ENCODE data around the gene SMAD6.
"Not testable (repeated sequence)": the region's sequence is repeated elsewhere in the genome, so short reads cannot be mapped to it uniquely, and the experiment has no call there.

The SMAD6 gene

DNA sequence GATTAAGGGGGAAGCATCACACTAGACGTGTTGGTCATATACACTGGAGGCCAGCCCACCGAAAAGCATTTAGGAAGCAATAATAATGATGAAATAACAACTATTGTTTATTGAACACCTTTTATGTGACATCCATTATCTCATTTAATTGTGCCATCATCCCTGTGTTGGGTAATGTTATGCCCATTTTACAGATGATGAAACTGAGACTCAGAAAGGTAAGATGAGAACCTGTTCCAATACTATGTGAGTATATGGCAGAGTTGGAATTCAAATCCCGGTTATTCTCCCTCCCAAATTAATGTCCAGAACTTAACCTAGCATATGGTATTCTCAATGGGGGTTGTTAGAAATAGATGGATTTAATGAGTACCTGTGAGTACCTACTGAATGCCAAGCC is 99.2 kb downstream of the SMAD6 start:
- no peak for DNase-seq

DNA sequence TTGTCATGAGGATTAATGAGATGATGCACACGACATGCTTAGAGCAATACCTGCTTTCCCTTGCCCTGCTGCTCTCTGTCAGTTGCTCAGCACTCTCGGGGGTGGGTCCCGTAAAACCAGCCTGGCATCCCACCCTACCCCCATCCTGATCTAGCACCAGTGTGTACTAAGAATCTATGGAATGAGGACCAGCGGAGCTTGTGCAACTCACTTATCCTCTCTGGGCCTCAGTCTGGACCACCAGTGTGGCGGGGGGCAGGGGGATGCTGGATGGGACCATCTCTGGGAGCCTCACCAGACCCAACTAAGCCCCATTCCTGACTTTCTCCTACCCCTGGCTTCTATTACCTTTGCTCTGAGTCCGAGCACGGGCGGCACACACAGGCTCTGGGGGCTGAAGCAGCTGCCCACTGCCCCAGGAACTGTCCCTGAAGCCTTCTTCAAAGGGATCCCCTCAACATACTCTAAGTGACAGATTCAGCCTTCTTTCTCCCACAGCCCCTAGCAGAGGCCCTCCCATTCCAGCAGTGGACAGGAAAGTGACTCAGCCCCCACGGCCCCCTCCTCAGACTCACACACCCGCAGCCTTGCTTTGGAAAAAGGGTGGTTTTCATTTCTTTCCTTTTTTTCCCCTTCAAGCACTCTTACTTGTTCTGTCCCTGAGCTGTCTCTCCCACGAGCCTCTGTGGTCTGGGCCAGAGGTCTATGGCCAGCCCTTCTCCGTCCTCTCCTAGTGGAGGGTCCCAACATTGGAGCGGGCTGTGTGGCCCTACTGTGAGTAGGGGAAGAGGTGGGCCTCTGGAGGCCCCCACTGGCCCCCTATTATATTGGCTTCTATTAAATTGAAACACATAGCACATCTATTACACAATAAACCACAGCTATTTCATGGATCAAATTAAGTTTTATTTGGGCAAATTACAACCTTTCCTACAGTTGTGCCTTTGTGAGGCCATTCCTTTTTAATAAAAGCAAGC is 100.3 kb downstream of the SMAD6 start:
- DNase-seq, result no peak

DNA sequence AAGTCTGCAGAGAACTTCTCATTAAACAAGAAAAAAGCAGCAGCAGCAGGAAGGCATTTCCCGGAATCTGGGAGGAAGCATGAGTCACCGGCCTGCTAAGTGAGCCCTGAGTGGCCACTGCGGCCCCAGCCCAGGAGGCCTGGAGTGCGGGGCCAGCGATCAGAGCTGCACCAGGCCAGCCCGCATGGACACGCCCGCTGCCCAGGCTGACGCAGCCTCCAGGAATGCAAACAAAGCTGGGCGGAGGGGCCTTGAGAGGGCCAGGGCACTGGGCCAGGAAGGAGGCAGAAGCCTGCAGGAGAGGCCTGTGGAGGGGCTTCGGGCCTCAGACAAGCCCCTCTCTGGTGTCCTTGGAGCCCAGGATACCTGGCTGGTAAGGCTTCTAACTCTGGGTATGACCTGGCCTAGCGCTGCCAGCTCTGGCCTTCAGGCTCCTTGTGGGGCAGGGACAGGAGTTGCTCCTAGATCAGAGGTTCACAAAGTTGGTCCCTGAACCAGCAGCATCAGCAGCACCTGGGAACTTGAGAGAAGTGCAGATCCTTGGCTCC is 101.2 kb downstream of the SMAD6 start:
- no peak for DNase-seq

DNA sequence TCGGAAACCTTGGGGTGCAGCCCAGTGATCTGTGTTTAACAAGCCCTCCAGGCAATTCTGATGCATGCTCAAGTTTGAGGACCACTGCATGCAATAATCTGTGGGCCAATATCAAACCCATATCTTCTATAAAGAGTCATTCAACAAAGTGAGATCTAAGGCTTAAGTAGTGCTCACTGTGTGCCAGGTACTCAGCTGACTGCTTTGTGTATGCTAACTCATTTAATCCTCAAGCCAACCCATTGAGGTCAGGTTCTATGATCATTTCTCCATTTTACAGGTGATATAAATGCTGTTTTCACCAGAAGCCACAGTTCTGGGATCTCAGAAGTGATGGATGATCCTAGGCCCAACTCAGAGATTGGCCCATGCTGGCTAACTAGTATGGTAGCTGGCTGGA is 101.7 kb downstream of the SMAD6 start:
- no peak for DNase-seq

DNA sequence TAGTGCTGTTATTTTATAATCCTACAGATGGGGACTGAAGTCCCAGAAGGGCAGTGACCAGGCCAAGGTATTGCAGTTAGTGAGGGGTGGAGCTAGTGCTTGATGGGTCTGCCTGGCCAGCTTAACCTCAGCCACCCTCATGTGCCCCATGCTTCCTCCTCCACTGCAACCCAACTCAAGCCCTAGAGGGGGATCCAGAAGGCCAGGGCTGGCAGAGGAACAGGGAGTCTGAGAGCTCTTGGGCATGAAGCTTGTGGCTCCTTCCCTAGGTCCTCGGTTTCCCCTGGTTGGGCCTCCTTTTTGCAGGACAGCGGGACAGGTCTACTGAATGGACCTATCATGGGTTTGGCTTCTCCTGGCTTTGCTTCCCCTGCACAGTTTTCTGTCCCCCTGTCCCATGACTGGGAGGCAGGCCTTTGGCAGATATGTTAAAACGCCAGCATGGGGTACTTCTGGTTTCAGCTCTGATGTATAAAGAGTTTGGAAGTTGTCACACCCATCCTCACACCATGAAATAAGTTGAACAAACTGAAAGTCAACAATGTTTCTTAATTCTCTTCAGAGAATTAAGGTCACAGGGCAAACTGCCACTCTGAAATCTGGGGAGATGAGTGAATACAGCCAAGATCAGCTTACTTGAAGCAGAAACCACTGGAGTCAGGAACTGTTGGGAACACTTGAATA is 103.3 kb downstream of the SMAD6 start:
- no peak for DNase-seq

DNA sequence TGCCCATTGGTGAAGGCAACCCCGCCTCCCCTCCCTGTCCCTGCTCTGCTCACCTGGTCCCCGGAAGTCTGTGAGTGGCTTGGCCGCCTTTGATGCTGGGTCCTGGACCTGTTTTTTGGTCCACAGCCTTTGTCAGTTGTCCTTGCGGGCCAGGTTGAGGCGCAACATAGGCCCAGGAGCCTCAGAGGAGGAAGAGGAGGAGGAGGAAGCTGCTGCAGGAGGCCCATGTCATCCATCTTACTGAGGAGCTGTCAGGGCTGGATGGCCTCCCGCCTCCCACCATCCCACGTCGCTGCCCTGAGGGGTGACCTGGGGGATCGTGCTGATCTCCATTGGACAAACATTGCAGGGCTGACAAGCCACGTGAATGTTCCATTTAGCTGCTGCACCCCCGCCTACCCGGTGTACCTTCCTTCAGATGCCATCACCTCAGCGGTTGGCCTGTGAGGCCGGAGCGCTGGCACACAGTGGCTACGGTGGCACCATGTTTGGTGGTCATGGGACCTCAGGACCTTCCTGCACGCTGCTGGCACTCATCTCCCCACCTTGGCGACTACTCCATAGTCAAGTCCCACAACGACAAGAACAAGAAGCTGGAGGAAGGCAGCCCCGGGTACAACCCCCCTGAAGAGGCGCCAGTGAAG is 106.3 kb downstream of the SMAD6 start:
- no peak for DNase-seq

DNA sequence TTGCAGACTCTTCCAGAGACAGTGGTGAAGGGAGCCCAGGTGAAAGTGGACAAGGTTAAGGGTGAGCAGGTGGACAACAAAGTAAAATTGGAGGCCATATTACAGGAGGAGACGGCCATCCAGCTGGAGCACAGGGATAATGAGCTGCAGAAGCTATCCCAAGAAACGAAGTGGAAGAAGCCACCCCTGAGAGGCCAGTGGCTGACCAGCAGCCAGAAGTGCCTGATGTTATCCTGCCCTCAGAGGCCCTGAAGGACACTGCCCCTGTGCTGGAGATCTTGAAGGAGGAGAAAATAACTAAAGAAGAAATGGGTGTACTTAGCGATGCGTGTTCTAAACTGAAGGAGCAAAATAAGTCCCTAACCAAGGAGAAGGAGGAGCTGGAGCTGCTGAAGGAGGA is 107.6 kb downstream of the SMAD6 start:
- no peak for DNase-seq

DNA sequence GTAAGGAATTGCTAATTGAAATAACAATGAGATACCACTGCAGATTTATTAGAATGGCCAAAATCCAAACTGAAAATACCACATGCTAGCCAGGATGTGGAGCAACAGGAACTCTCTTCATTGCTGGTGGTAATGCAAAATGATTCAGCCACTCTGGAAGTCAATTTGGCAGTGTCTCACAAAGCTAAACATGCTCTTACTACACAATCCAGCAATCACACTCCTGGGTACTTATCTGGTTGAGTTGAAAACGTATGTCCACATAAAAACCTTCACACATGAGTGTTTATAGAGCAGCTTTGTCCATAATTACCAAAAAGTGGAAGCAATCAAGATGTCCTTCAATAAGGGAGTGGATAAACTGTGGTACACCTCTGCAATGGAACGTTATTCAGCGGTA is 113.3 kb downstream of the SMAD6 start:
- DNase-seq, result no peak

DNA sequence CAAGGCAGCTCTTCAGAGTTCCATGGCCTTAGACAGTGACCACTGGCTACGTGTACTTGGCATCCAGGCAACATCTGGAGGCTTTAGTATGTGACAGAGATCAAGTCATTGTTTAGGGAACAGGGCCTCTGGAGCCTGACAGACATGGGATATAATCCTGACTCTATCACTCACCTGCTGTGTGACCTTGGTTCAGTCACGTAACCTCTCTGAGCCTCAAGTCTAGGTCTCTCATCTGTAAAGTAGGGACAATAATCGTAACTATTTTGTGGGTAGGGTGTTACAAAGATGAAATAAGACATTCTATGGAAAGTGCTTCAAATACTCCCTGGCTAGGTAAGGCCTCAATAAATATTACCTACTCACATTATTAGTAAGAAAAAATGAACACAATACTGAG is 114.2 kb downstream of the SMAD6 start:
- DNase-seq, result no peak

DNA sequence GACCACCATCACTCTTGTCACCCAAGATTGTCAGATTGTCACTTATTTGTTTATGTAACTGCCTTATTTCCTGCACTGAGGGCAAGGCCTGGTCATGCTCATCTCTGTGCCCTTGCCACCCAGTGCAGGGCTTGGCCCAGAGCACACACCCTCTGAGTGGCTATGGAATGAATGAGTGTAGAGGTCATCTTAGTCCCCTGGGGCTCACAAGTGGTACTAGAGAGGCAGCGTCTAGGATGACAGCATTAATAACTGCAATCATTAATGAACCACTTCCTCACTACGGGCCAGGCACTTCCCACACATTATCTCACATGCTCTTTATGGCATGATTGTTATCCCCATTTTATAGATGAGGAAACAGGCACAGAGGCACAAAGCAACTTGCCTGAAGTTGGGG is 117.0 kb downstream of the SMAD6 start:
- DNase-seq, result no peak

DNA sequence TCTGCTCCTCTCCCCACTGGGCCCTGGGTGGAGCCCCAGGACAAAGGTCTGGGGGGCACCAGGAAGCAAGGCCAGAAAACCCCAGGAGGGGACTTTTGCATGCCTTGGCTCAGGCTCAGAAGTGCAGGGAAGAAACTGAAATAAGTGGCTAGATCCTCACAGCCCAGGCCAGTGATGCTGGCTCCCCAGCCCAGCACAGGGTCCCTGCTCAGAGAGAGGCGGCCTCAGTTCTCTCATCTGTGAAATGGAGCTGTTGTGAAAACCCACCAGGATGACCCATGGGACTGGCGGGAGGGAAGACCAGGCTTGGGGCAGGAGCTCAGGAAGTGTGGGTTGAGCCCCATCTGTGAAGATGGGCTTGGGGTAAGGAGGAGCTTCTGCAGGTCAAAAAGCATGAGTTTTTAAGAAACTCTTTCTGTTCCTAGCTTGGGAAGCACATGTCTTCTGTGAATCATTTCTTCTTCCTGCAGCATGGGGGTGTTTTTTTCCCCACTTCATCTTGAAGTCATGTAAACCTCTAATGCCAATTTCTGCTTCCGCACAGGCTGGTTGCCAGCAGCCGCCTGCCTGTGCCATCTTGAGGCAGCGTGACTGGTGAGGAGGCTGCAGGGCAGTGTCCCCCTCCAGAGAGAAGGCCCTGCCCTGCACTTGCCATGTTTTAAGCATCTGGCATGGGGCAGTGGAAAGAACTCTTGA is 118.6 kb downstream of the SMAD6 start:
- DNase-seq, result no peak

DNA sequence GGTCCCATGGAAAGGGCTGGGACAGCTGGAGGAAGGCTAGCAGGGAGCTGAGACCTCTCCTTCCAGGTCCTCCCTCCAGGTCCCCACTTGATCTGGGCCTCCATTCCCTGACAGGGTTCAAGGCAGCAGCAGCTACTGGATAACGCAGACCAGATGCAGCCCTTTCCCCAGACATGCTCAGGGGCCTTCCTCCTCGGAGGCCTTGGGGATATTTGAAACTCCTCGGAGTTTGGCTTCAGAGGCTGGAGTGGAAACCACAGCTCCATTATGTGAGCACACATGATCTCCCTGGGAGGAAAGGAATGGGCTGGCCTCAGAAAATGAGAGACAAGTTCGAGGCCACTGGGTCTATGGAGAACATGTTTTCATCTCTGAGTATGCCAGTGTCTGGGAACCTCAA is 119.3 kb downstream of the SMAD6 start:
- DNase-seq, result no peak

DNA sequence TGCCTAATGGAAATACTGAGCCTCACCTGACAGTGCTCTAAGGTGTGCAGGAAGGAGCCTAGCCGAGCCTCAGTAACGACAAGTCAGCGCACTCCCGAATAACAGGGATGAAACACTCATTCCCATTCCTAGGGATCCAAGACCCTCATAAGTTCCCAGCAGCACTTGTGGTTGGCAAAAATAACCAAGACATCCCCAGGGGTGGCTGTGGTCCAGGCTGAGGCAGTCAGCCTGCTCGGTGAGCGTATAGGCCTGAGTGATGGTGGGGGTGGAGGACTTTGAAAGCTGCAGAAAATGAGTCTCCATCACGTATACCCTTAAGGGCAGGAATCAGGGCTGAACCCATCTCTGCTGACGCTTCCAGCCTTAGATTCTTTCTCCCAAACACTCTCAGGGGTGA is 120.1 kb downstream of the SMAD6 start:
- no peak for DNase-seq

DNA sequence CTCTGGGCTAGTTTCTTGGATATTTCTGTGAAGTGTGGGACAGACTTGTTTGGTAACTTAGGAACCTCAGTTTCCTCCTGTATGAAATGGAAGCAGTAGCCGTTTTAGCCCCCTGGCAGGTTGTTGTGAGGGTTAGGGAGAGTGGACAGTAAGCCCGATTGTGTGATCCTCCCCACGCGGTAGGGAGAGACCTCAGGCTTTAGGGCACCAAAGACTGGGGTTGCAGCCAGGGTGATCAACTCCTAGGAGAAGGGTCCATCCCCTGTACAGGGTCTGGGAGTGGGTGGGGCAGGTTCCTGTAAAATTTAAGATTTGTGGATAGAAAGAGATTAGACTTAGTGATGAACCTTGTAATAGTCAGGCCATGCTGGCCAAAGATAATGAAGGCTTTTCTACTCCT is 120.5 kb downstream of the SMAD6 start:
- DNase-seq, result no peak

DNA sequence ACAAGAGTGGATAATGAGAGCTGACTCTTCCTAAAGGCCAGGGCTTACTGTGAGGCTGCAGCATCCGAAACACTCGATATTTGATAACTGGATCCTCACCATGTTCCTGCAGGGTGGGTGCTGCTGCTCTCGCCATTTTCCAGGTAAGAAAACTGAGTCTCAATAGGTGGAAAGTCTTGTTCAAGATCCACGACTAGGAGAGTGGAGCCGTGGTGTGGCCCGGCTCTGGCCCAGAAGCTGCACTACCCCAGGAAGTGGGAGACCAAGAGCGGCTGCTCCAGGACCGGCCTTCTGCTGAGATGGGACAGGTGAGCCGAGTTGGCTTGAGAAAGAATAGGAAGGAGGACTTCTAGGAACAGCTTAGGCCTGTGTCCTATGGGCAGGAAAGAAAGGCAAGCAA is 121.6 kb downstream of the SMAD6 start:
- no peak for DNase-seq

DNA sequence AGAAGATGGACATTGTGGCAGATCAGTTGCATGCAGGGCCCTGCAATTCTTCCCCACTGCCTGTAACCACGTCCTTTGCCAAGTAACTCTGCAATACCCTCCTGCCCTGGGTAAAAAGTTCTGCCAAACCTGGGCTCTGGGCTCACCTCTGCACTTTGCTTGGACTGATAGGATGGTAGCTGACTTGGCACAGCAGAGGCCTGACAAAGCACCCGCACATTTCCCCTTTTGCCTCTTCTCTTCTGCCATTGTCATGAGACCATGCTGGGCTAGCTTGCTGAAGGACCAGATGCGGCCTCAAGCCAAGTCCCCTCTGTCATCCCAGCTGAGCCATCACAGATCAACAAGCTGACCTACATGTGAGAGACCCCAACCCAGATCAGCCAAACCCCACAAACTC is 122.4 kb downstream of the SMAD6 start:
- no peak for DNase-seq

DNA sequence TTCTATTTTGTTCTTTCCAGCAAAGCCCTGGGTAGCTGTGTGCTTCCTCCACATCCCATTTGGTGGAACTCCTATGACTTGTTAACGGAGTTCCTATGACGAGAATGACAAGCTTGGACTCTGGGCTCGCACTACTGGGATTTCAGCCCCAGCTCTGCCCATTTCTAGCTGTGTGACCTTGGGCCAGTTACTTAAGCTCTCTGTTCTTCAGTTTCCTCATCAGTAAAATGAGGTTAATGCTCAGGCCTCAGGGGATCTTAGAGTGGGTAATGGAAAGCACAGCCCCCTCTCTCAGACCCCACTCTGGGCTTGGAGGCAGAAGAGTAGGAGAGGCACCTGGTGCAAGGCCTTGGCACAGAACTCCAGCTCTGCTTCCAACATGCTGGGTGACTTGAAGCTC is 123.1 kb downstream of the SMAD6 start:
- DNase-seq, result no peak

DNA sequence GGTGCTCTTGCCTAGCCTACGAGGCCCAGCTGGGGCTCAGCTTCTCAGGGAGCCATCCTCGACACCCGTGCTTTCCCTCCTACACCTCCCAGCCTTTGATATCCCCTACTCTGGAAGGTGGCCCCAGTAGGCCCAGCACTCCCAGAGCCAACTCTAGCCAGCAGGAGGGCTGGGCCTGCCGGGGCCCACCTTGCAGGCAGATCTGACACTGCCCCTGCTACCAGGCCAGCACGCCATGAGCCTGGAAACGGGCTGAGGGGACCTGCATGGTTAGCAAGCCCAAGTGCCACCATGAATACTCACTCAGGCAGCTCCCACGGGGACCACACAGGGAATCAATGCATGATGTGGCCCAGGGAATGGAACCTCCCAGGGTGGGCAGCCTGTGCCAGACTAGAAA is 123.7 kb downstream of the SMAD6 start:
- DNase-seq, result no peak

DNA sequence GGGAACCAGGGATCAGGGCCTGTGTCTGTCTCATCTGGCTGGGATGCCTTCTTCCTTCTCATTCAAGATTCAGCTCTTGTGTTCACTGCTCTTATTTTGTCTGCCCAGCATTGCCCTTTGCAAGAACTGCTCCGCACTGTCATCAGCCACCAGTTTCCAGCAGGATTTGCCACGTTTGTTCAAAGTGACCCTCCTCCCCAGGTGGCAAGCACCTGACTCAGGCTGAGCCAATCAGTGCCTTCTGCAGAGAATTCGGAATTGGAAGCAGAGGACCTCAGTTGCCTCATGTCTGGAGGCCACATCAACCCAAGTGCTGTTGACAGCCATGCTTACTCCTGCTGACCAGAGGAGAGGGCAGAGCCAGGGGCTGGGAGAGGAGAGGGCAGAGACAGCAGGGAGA is 124.5 kb downstream of the SMAD6 start:
- no peak for DNase-seq

DNA sequence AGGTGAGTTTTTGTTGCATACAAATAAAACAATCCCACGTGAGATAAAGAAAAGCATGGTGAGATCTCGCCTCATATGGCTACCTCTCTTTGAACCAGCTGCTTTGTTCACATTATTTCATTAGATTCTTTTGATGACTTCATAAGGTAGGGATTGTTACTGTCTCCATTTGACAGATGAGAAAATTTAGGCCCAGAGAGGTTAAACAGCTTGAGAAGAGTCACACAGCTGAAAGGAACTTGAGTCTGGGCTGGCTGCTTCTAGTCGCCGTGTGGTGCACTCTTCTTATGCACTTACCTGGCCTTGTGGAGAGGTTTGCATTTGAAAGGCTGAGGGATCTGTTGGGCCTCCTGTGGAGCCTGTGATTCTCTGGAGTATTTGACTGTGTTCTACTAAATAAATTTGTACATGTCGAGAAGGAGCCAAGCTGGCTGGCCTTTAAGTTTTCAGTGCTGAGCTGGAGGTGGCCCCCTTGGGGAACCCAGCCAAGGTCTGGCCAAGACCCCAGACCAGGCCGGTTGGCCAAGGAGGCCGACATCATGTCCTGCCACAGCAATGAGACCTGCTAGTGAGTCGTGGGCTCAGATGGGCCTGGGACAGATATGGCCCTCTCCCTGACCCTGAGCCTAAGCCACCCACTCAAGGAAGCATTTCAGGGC is 125.1 kb downstream of the SMAD6 start:
- DNase-seq, result no peak

DNA sequence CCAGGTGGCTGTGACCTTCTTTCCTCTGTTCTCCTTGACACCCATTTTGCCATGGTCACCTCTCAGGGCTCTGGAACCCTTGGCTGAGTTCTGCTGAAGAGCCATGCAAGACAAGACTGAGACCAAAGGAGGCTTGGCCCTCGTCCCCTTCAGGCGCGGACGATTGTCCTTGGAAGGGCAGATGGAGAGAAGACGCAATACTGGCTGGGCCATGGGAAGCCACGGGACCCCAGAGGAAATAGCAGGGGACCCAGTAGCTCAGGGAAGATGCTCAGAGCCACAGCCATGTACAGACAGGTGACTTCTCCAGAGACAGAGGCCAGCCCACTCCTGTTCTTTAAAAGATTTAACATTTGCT is 125.6 kb downstream of the SMAD6 start:
- no peak for DNase-seq

DNA sequence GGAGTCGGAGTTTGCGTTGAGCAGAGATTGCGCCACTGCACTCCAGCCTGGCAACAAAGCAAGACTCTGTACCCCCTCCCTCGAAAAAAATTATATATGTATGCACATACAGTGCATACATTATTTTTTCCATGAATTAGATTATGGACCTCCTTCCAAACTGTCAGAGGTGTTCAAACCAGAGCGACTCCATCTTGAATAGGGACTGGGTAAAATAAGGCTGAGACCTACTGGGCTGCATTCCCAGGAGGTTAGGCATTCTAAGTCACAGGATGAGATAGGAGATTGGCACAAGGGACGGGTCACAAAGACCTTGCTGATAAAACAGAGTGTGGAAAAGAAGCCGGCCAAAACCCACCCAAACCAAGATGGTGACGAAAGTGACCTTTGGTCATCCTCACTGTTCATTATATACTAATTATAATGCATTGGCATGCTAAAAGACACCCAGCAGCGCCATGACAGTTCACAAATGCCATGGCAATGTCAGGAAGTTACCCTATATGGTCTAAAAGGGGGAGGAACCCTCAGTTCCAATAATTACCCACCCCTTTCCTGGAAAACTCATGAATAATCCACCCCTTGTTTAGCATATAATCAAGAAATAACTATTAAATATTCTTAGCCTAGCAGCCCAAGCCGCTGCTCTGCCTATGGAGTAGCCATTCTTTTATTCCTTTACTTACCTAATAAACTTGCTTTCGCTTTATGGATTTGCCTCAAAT is 126.9 kb downstream of the SMAD6 start:
- DNase-seq, result not testable (repeated sequence)

Measured in NK-92 treated with Interleukin-12 subunit alpha and Interleukin-12 subunit beta, amount 100 ng/mL, for 24 hours (cell line).